ENCODE results near the gene SEC14L5.
"Not testable (repeated sequence)": the region's sequence is repeated elsewhere in the genome, so short reads cannot be mapped to it uniquely, and the experiment has no call there.

SEC14L5 gene

GRCh38 chr16:4957420-4957719 is 760 bp upstream of the SEC14L5 start:
- no peak for DNase-seq

GRCh38 chr16:4958510-4959438 is 644 bp downstream of the SEC14L5 start:
- DNase-seq, result no peak

- DNase-seq, result no peak
These were observed 2.4 kb downstream of the SEC14L5 start for GRCh38 chr16:4960579-4960978.

GRCh38 chr16:4962716-4963115 is 4.6 kb downstream of the SEC14L5 start:
- DNase-seq, result no peak

- DNase-seq, result not testable (repeated sequence)
These were observed 5.4 kb downstream of the SEC14L5 start for GRCh38 chr16:4963527-4963926.

GRCh38 chr16:4966736-4967453 is 8.8 kb downstream of the SEC14L5 start:
- DNase-seq, result no peak

- DNase-seq, result not testable (repeated sequence)
These were observed 10.1 kb downstream of the SEC14L5 start for GRCh38 chr16:4968278-4968677.

- DNase-seq, result no peak
These were observed 10.9 kb downstream of the SEC14L5 start for GRCh38 chr16:4968879-4969483.

GRCh38 chr16:4970010-4970409 is 11.9 kb downstream of the SEC14L5 start:
- DNase-seq, result no peak

GRCh38 chr16:4972938-4973587 is 14.9 kb downstream of the SEC14L5 start:
- DNase-seq, result no peak

GRCh38 chr16:4976079-4976478 is 17.9 kb downstream of the SEC14L5 start:
- no peak for DNase-seq

- no peak for DNase-seq
These were observed 18.5 kb downstream of the SEC14L5 start for GRCh38 chr16:4976611-4977145.

- no peak for DNase-seq
These were observed 21.0 kb downstream of the SEC14L5 start for GRCh38 chr16:4979164-4979563.

GRCh38 chr16:4979736-4980660 is 21.9 kb downstream of the SEC14L5 start:
- no peak for DNase-seq

- DNase-seq, result no peak
These were observed 22.6 kb downstream of the SEC14L5 start for GRCh38 chr16:4980691-4981090.

GRCh38 chr16:4981473-4981872 is 23.3 kb downstream of the SEC14L5 start:
- no peak for DNase-seq

GRCh38 chr16:4982056-4982867 is 24.1 kb downstream of the SEC14L5 start:
- DNase-seq, result no peak

- no peak for DNase-seq
These were observed 26.3 kb downstream of the SEC14L5 start for GRCh38 chr16:4984174-4984990.

- DNase-seq, result no peak
These were observed 29.1 kb downstream of the SEC14L5 start for GRCh38 chr16:4987250-4987579.
